Measurements from ENCODE around the gene MBNL2. TPM values are rescaled to one million over a fixed set of nuclear protein-coding genes. Genes with fewer than 3 reads are reported as not detected.

Gene MBNL2
- polyA plus RNA-seq, 1 experiment, result 27.4 TPM

DNA sequence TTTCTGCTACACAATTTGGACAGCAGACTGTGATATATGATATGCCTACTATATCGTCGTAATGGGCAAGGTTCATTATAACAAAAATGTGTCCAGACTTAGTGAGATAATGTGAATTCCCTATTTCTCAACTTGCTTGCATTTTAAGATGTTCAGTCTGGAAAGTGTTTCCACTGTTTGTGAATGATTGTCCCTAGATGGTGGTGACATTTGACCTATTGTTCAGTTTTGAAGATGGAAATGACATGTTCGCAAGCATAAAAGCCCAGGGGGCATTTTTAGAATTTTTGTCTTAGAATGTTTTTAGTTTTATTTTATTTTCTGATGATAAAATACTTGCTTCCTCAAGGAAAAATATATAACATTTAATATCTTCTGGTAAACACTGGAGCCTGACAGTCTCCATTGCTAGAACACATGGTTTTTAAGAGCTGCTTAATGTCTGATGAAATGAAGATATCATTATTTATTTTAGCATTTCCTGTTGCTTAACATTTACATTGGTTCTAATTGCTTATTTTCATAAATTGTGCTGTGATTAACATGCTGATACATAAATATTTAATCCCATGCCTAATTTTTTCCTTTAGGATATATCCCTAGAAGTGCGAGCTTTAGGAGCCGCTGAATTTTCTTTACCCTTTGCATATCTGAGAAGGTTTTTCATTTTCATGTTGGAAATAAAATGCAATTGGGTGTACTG lies 27.1 kb downstream of the MBNL2 start:
- TF ChIP-seq, protein P1, sequence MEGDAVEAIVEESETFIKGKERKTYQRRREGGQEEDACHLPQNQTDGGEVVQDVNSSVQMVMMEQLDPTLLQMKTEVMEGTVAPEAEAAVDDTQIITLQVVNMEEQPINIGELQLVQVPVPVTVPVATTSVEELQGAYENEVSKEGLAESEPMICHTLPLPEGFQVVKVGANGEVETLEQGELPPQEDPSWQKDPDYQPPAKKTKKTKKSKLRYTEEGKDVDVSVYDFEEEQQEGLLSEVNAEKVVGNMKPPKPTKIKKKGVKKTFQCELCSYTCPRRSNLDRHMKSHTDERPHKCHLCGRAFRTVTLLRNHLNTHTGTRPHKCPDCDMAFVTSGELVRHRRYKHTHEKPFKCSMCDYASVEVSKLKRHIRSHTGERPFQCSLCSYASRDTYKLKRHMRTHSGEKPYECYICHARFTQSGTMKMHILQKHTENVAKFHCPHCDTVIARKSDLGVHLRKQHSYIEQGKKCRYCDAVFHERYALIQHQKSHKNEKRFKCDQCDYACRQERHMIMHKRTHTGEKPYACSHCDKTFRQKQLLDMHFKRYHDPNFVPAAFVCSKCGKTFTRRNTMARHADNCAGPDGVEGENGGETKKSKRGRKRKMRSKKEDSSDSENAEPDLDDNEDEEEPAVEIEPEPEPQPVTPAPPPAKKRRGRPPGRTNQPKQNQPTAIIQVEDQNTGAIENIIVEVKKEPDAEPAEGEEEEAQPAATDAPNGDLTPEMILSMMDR (IDR thresholded peaks at IDR 0.05; ENCODE audit: insufficient read depth, low read depth, low read length), result no peak
- no peak for DNase-seq (ENCODE audit: low read depth)
- no peaks in the 10 kb centered on the region for H3K27me3 ChIP-seq (ENCODE audit: control insufficient read depth, insufficient read depth, low read length)
- H3K36me3 ChIP-seq (ENCODE audit: control insufficient read depth, insufficient read depth, low read length), result no peaks in the 10 kb centered on the region
- CTCF ChIA-PET, result interaction anchor here (1.1 to 1.6 kb wide), 3 partner anchors 8 to 139 kb away, joined by 3 to 4 read pairs (median 3); no protein-coding TSS in a partner anchor
- H3K4me3 ChIP-seq (ENCODE audit: low read depth, low read length), result no peak overlapping the region
- POLR2A ChIA-PET, result interaction anchor here (0.6 to 0.7 kb wide), 4 partner anchors 10 to 22 kb away, joined by 3 read pairs; no protein-coding TSS in a partner anchor

DNA sequence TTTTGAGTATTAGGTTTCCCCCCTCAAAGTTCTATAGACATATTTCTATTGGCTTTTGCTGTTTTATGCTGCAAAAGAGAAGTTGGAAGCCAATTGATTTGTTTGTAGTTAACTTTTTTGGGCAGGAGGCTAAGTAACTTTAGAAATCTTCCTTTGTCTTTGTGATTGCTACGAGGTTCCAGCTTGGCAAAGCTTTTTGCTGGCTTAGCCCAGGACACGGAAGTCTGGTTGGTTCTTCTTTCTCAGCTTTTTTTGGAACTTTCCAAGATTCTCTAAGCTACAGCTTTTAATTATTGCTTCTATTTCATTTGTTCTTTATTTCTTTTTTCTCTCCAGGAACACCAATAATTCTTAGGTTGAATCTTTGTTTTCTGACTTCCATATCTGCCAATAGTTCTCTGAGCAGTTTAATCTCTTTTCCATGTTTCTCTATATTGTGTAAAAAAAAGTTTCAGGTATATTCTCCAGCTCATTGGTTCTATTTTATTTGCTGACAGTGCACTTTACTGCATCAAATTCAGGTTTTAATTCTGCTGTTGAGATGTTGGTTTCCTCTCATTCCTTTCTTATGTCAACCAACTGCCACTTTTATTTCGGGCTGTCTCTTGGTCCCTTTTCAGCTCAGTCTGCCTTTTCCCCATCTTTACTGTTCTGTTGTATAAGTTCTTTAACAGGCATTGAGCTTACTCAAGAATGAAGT lies 27.8 kb downstream of the MBNL2 start:
- CTCF ChIA-PET, result interaction anchor here (0.9 to 1.6 kb wide), 5 partner anchors 8 to 140 kb away, joined by 3 to 6 read pairs (median 3); no protein-coding TSS in a partner anchor
- DNase-seq (ENCODE audit: low read depth), result no peak
- Histone ChIP-seq H3K4me3 (ENCODE audit: low read depth, low read length) (no peak overlapping the region), H3K27me3 (ENCODE audit: control insufficient read depth, insufficient read depth, low read length) (no peaks in the 10 kb centered on the region), H3K36me3 (ENCODE audit: control insufficient read depth, insufficient read depth, low read length) (no peaks in the 10 kb centered on the region)
- TF ChIP-seq, protein P1 (IDR thresholded peaks at IDR 0.05; ENCODE audit: insufficient read depth, low read depth, low read length), result no peak
- POLR2A ChIA-PET, result interaction anchor here (0.6 to 1.1 kb wide), 2 partner anchors 23 to 25 kb away, joined by 3 to 10 read pairs; no protein-coding TSS in a partner anchor

- H3K27me3 ChIP-seq (ENCODE audit: control insufficient read depth, insufficient read depth, low read length), result no peaks in the 10 kb centered on the region
- CTCF ChIA-PET, result interaction anchor here (0.9 to 1.4 kb wide), 4 partner anchors 26 to 140 kb away, joined by 3 to 6 read pairs (median 4); no protein-coding TSS in a partner anchor
- TF ChIP-seq, protein P1 (IDR thresholded peaks at IDR 0.05; ENCODE audit: insufficient read depth, low read depth, low read length), result no peak
- DNase-seq (ENCODE audit: low read depth), result no peak
- POLR2A ChIA-PET, result interaction anchor here (1.1 kb wide), 1 partner anchor 26 kb away, joined by 10 read pairs; no protein-coding TSS in a partner anchor
- no peak overlapping the region for H3K4me3 ChIP-seq (ENCODE audit: low read depth, low read length)
- no peaks in the 10 kb centered on the region for H3K36me3 ChIP-seq (ENCODE audit: control insufficient read depth, insufficient read depth, low read length)
These were observed 28.4 kb downstream of the MBNL2 start for GRCh38 chr13:97250560-97250959.

DNA sequence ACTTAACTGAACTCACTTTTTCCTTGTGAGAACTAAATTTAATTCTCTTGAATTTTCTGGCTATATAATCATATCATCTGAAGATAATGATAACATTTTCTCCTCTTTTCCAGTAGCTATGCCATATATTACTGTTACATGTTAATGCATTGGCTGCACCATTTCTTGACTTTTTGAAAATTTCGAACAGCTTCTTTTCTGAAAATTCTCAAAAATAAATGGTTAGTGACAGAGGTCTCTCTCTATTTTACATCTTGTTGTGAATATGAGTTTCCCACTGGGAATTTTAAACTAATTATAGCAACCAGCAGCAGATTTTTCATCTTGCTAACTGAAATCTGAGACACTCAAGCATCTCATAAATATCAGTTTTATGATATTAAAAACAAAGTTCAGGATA lies 30.6 kb downstream of the MBNL2 start:
- Histone ChIP-seq H3K4me3 (ENCODE audit: low read depth, low read length) (no peak overlapping the region), H3K27me3 (ENCODE audit: control insufficient read depth, insufficient read depth, low read length) (no peaks in the 10 kb centered on the region), H3K36me3 (ENCODE audit: control insufficient read depth, insufficient read depth, low read length) (no peaks in the 10 kb centered on the region)
- ChIA-PET POLR2A (no interaction called here), CTCF (no interaction called here)
- DNase-seq (ENCODE audit: low read depth), result no peak
- TF ChIP-seq, protein P1 (IDR thresholded peaks at IDR 0.05; ENCODE audit: insufficient read depth, low read depth, low read length), result no peak
